EH (cell line): ENCODE data around the gene ENGASE.

Experiments used
- DNase-seq: peaks from one replicate; pipeline ENCODE4 v3.0.0-alpha.2; 2015; ENCODE audit warnings: low read depth

The ENGASE gene

DNA sequence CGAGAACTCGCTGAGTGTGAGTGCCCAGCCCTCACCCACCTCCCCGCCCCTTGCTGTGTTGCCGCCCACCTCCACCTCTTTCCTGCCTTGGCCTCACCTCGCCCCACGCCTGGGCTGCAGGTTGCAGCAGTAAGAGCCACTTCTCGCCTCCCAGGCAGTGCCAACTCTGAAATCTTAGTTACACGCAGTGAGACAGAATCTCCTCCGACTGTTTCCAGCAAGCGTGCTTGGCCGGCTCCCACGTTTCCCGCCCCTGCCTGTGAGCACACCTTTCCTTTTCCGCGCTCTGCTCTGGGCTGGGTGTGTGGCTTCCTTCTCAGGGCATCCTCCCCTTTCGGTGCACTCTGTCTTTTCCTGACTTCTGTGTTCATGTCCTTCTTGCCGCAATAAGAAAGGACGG, 5.7 kb downstream of the ENGASE start:
- DNase-seq: no peak

DNA sequence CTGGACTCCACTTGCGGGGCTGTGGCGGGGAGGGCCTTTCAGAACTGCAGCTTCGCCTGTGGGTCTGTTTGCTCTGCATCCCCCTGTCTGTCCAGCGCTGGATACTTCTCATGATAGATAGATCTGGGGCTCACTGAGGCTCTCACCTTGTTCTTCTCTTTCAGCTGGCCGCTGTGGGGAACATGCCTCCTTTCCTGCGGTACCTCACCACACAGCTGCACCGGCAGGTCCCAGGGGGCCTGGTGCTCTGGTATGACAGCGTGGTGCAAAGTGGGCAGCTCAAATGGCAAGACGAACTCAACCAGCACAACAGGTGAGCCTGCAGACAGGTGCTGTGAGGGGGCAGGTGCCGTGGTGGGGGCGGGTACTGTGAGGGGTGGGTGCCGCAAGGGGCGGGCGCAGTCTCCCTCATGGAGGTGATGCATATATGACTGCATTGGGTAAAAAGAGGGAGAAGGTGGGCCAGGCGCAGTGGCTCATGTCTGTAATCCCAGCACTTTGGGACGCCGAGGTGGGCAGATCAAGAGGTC, 6.2 kb downstream of the ENGASE start:
- DNase-seq: no peak

DNA sequence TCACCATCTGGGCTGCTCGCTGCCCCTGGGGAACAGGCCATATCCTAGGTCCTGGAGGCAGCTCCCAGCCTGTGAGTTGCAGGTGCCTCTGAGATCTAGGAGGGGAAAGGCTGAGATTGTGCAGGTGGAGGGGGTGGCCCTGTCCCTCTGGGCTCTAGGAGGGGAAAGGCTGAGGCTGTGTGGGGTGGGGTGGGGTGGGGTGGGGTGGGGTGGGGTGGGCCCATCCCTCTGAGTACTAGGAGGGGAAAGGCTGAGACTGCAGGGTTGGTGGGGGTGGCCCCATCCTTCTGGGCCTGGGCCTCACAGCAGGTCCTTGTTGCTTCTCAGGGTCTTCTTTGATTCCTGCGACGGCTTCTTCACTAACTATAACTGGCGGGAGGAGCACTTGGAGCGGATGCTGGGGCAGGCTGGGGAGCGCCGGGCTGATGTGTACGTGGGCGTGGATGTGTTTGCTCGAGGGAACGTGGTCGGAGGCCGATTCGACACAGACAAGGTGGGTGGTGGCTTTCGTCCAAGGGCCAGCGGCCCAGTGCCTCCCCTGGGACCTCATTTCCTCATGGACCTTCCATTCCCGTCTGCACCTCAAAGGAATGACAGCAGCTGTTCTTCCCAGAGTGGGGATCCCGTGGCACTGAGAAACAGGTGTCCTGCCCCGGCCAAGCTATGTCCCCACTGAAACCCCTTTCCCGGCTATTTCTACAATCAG, 7.1 kb downstream of the ENGASE start:
- DNase-seq: no peak

DNA sequence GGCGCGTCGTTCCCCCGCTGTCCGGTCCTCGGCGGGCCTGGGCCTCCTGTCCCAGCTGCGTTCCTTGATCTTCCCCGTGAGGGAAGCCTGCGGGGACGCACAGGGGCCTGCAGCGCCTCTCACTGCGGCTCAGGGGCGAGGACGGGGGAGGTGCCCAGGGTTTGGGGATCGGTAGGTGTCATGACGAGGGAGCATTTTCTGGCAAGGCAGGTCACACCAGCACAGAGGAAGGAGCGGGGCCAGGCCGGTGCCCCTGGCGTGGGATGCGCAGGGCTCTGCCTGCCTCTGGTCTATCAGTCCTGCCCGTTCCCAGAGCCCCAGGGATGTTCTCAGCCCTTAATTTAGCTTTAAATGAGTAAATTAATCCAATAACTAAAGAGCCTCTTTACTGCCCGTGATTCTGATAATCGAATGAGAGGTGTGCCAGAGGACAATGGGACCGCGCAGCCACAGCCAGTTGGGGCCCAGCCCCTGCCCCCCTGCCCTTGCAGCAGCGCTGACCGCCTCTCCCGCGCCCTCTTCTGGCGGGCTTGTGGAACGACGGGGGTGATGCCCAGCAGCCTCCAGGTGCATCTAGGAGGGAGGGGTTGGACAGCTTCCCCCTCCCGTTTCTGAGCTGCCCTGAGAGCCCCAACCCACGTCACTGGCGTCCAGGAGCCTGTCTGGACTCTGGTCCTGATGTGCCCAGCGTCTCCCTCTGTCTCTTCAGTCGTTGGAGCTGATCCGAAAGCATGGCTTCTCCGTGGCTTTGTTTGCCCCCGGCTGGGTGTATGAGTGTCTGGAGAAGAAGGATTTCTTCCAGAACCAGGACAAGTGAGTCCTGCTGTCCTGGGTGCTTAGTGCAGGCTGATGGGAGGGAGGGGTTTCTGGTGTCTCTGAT, 7.9 kb downstream of the ENGASE start:
- DNase-seq: peak; percentile 42

DNA sequence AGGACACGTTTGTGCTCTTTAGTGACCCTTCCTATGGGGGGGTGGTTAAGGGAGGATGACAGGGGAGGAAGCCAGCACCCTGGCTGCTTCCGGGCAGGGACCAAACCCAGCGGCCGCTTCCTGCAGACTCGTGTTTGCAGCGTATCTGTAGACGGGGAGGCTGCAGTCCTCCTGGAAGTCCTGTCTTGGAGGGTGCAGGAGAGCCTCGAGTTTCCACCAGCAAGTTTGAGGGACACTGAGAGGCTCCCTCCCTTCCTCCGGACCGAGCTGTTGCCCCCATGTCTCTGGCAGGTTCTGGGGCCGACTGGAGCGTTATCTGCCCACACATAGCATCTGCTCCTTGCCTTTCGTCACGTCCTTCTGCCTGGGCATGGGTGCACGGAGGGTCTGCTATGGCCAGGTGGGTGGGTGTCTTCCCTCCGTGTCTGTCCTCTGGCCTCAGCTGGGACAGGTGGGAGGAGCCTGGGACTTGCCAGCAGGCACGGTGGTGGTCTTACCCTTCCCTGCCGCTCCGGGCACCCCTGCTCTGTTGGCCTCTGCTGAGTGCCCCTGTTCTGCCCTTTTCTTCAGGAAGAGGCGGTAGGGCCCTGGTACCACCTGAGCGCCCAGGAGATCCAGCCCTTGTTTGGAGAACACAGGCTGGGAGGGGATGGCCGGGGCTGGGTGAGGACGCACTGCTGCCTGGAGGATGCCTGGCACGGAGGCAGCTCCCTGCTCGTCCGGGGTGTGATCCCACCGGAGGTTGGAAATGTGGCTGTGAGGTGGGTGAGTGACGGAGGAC, 8.8 kb downstream of the ENGASE start:
- DNase-seq: no peak

DNA sequence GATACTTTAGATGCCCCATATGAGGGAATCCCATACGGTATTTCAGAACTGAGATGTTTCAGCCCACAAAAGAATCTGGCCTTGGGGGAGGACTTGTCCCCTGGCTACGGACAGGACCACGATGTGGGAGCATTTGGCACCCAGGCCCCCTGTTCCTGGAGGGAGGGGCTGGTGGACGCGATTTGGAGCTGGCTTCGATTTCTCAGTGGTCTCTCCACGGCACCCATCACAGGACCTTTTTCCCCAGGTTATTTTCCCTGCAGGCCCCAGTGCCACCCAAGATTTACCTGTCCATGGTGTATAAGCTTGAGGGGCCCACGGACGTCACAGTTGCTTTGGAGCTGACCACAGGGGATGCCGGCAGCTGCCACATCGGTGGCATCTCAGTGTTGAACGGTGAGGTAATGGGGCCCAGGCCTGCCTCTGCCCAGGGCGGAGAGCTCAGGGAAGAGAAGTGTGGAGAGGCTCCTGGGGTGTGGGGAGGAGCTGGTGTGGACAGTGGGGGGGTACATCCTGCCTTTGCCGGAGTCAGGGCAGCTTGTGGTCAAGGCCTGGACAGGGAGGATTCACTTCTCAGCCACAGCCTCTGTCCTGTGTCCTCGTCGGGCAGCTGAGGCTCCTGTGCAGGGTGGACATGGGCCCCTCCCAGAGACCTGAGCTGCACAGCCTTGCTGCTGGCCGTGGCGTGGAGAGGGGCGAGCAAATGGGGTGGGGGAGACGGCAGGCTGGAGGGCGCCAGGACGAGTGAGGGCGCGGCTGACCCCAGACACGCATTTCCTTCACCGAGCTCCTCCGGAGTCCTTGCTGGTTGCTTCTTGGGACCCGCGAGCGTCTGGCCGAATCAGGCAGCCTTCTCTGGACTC, 9.9 kb downstream of the ENGASE start:
- DNase-seq: no peak

DNA sequence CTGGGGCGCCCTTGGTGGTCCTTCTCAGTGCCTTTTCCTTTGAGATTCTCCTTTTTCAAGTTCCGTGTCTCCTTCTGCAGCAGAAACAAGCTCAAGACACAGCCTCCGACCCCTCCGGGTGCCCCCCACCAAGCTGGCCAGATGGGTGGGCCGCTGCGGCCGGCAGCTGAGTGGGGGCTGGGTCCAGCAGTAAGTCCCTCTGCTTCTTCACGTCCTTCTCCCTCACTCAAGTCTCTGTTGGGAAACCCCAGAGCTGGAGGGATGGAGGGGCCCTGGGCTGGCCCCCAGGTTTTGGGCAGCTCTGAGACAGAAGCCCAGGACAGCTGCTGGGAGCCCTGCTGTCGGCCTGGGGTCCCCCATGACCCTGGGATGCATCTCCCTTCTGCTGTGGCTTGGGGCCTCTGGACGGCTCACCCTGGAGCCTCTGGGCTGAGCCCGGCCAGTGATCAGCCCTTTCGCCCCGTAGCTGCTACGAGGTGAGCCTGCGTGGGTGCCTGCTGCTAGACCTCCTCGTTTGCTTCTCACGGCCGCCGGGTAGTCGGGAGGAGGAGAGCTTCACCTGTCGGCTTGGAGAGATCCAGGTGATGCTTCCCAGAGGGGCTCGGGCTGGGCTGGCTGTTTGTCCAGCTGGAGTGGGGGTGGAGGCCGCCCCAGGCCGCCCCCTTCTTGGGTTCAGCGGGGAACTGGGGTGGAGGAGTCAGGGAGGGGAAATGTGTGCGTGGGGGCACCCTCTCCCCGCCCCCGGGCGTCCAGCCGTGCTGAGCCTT, 10.7 kb downstream of the ENGASE start:
- DNase-seq: no peak

DNA sequence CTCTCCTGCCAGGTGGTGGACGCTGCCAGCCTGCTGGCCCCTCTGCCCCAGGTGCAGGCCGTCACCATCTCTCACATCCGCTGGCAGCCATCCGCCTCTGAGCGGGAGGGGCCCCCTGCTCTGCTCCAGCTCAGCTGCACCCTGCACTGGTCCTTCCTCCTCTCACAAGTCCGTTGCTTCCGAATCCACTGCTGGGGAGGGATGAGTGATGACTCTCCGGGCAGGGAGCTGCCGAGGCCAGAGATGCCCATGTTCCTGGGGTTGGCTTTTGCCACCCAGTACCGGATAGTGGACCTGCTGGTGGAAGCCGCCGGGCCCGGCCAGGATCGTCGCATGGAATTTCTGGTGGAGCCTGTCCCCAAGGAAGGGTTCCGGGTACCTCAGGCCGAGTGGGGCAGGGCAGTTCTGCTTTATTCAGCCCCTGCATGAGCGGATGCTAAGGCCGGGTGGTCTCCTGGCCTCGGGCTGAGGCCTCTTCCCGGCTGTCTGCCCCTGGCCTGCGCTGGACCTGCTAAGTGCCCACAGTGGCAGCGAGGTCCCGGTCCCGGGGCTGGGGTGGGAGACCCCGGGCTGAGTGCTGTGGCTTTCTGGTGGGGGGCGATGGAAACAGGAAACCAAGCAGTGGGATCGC, 11.4 kb downstream of the ENGASE start:
- no peak for DNase-seq

DNA sequence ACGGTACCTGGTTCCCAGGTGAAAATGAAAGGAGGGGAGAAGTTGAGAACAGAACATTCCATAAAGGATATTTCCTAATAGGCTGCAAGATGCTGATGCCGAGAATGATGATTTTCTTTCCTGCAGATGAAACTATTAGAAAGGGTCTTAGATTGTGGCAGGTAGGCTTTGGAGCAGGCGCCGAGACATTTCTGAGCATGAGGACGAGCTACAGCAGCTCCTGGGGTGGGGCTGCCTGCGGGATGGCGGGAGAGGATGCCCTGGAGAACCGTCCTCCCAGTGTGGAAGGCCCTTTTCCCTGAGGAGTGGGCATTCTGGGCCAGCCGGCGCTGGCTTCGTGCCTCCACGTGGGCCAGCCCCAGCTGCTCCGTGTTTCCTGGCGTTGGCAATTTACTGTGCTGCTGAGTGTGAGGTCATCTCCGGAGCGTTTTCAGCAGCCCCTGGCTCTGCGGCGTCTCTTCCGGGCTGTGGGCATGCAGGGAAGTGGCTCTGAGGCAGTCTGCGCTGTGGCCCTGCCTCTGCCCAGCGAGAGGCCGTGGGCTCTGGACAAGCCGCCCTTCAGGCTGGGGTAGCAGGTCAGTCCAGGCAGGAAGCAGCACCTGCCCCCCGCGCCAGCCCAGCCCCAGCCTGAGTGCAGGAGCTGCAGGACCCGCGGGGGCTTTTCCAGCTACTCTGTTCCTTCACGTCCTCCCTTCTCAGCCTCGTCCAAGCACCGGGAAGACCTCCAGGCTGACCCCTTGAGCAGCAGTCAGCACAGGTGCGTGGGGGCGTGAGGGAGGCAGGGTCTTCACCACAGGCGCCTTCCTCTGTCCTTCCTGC, 12.2 kb downstream of the ENGASE start:
- no peak for DNase-seq

DNA sequence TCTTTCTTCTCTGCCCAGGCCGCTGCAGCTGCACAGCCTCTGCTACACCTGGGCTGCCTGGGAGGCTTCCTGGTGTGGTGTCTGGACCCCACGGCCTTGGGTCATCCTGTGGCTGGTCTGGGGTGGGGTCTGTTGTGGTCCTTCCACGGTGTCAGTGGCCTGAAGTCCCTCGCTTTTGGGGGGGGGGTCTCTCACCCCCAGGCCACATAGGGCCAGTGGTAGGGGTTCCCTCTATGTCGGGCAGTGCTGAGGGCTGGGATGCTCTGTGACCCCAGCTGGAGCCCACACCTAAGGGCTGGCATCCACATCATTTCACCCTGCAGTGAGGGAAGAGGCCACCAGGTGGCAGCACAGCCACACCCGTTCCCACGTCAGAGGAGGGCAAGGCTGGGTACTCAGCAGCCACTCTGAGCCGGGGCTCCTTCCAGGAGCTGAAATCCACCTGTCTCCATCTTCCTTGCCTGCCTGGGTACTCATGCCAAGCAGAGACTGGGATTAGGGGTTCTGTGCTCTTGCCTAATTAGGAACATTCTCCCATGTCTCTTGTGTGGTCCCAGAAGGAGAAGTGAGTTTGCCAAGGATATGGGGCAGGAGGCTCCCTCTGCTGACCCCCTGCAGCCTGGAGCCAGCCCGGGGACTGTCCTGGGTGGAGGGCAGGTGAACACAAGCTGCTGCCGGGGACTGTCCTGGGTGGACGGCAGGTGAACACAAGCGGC, 13.0 kb downstream of the ENGASE start:
- DNase-seq: peak; percentile 59

DNA sequence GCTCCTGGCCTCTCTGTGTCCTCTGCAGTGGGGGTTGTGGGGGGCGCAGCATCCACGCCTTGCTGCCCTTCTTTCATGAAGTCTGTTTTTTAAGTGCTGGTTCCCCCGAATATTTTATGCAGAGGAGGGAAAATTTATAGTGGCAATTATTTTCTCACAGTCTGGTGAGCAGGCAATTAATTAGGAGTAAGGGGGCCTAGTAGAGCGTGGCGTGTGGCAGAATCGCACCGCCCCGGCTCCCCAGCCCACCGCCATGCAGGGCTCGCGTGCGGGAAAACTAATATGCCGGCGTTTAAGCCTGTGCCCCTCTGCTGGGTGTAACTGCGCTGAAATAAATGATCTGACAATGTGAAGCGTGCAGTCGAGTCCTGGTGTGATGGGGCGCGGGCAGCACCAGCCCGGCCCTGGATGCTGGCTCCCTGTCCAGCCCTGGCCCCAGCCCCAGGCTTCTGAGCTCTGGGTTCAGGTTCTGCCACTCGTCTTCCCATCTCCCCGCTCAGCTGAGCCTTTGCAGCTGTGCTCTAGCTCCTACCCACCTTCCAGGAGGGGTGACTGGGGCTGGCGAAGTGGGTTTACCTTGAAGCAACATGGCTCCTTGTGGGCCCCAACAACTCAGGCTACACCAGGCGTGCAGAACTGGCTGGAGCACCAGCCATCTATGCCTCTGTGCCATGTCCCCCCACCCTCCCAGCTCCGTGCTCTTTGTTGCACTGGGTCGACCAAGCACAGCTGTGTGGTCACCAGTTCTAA, 13.8 kb downstream of the ENGASE start:
- DNase-seq: no peak

DNA sequence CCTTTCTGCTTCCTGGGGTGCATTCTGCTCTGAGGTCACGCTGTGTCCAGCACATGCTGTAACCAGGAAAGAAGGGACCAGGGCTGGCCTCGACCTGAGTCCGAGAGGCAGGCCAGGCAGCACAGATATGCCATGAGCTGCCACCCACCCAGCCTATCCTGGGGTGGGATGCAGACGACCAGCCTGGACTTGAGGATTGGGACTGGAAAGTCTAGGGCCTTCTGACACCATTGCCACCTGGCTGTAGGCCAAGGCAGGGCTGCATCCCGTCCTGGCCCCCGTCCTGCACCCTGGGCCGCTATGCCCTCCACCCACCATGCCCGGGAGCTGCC, 14.3 kb downstream of the ENGASE start:
- DNase-seq: no peak

DNA sequence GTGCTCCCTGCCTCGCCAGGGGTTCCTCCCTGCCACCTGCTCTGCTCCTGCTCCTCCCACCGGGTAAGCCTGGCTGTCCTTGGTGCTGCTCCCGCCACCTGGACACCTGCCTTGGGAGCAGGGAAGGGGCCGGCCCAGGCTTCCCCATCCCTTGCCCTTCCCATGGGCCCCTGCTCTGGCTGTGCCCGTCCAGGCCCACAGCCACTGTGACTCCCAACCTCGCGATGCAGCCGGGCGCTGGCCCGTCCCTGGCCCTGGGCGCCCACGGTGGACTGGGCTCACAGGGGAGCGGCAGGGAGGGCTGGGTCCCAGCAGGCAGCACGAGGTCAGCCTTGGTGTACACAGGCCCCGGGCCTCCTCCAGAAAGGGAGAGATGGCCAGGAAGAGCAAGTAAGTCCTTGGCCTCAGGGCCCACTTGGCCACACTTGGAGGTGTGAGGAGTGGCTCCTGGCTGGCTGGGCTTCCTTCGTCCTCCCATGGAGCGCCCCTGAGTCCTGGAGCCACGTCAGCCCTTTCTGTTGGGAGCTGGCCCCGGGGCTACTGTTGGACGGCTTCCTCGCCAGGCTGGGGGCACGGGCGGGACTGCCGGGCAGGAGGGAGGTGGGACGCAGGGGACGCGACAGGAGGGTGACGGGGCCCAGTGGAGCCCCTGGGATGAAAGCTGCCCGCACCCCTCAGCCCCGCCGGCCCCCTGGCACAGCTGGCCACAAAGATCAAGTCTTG, 15.3 kb downstream of the ENGASE start:
- no peak for DNase-seq

DNA sequence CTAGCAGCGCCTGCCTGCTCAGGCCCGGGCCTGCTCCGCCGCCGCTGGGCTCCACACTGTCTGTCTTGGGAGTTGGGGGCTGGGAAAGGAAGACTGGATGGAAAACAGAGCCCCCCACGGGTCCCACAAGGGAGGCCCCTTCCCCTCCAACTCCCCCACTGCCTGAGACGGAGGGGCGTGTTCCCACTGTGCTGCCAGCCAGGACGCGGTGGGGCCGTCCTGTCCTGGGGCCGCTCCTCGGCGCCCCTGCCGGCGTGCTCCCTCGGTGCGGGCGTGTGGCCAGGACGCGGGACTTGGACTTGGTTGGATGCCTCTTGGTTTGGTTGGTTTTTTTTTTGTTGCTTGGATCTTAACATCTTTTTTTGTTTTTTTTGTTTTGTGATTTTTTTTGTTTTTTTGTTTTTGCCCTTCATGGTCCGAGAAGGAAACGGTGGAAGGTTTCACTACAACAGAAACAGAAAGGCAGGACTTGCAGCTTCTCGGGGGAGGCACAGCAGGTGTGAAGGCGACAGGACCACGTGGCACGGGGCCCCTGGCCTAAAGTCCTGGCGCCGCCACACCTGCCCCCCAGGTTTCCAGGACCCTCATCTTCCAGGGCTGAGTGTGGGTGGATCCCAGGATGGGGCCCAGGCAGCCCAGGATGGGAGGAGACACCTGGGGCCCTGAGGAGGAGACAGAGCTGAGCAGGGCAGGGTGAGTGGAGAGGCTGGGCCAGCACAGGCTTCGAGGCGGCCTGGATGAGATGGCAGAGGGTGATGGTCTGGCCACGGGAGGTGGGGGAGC, 16.0 kb downstream of the ENGASE start:
- peak; percentile 12 for DNase-seq

DNA sequence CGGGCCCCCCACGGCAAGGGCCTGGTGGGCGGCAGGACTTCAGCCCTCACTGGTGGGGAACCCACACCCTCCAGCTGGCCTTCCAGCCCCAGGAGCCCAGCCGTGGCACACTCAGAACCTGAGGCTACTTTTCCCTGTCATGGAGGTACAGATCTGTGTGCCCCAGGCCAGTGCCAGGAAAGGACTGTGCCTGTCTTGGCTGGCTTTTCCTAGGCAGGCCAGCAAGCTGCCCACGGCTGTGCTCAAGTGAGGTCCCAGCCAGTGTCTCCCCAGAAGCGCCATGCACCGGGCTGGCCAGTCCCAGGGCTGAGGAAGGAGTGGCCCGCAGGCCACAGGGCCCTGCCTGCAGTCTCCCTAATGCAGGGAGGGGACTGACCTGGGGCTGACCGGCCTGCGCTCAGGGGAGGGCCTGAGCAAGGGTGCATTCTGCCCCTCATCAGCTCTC, 16.6 kb downstream of the ENGASE start:
- DNase-seq: no peak

DNA sequence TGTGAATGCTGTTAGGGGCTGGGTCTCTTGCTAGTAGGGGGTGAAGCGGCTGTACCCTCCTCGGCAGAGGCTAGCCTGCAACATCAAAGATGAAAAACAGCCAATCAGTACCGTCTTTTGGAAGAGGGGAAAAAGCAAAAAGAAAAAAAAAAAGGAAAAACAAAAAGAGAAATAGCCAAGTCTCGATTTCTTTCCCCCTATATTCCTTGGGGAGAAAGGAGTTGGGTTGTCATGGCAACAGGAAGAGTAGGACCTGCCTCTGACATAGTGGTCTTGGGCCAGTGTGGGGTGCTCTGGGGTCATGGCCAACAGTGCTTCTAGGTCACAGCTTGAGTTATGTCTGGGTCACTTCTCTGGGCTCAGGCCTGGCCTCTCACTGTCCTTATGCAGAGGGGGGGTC, 17.9 kb downstream of the ENGASE start:
- DNase-seq: no peak

DNA sequence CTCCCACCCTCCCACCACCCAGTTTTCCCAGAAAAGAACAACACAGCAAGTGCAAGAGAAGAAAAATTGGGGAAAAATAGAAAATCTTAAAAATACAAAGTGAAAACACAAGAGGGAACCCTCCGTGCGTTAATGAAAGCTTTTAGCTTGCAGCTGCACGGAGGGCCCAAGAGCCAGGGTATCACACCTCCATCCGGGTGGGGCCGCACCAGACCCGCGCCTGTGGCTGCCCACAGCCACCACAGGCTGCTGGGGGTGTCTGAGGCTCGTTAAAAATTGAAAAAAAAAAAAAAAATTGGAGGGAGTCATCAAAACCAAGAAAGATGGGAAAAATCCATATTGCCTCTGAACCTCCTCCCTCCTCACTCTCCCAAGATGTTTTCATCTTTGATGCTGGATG, 18.6 kb downstream of the ENGASE start:
- no peak for DNase-seq
